Ascending aorta (tissue), 2 donors: ENCODE data around the gene TLE3. TPM values are rescaled to one million over a fixed set of nuclear protein-coding genes. Genes with fewer than 3 reads are reported as not detected.
A peak's percentile ranks its signal among the peaks of the same experiment; 100 is the strongest.

Source experiments
- DNase-seq, 2 donors: peaks; one replicate each; pipeline ENCODE4 v3.0.0-alpha.2; 2019; ENCODE audit warnings: low spot score in 2 of 2
- H3K27ac ChIP-seq, 2 donors: fragments of 200-600 bp; sonication (generic); one replicate each; pipeline ENCODE4 v1.5.1; 2016 to 2017; ENCODE audit warnings: mild to moderate bottlenecking in 1 of 2
- H3K27me3 ChIP-seq: fragments of 200-600 bp; sonication (generic); one replicate; pipeline ENCODE4 v1.5.1; 2017
- H3K36me3 ChIP-seq, 2 donors: fragments of 200-600 bp; sonication (generic); one replicate each; pipeline ENCODE4 v1.5.1; 2016
- H3K4me1 ChIP-seq, 2 donors: fragments of 200-600 bp; sonication (generic); one replicate each; pipeline ENCODE4 v1.5.1; 2016 to 2017; ENCODE audit warnings: mild to moderate bottlenecking in 1 of 2
- H3K4me3 ChIP-seq, 2 donors: fragments of 200-600 bp; sonication (generic); one replicate each; pipeline ENCODE4 v1.5.1; 2016 to 2017; ENCODE audit warnings: mild to moderate bottlenecking in 1 of 2
- H3K9me3 ChIP-seq, 2 donors: fragments of 200-600 bp; sonication (generic); one replicate each; pipeline ENCODE4 v1.5.1; 2016
- intact Hi-C: fragments of 100-400 bp; cut with DNase I; formaldehyde crosslinking; loops from one replicate; pipeline ENCODE4 v1.15.1; 2023
- total RNA-seq: library from RNA; depleted of rRNA; stranded (reverse); fragments of >200 nt; gene quantifications from one replicate; pipeline ENCODE4 v1.1.0, GENCODE V29; 2016
- TF ChIP-seq, protein P1 (sequence below), 3 experiments: fragments of 200-600 bp in 2 of 3; fragments of 450-650 bp in 1 of 3; sonication (generic) in 2 of 3; IDR thresholded peaks; one replicate each; pipeline ENCODE4 v1.5.1; 2016 to 2019; ENCODE audit warnings: antibody characterized with exemption in 3 of 3, mild to moderate bottlenecking in 1 of 3, moderate library complexity in 1 of 3

The TLE3 gene
- total RNA-seq, 1 donor from 2014 or later = 76.4 TPM

DNA sequence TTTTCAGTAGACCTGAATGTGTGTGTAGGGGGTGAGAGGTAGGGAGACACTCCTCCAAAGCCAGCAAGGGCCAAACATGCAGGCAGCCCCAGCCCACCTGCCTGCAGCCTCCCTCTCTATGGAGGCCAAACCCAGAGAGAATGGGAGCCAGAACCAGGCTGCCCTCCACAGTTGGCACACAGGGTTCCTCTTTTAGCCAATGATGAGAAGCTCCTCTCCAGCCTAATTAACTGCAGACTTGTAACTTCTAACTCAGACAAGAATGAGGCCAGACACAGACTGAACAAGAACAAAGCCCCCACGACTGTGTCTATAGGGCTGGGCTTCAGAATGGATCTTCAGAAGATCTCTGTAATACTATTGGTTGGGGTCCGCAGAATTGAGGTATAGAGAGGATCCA, 12.3 kb upstream of the TLE3 start:
- intact Hi-C loops = no loop called here
- H3K4me3 ChIP-seq = no peak overlapping the region
- H3K27me3 ChIP-seq = no peaks in the 10 kb centered on the region
- H3K27ac ChIP-seq = no peak overlapping the region
- no peak for DNase-seq
- H3K4me1 ChIP-seq = peaks cover 0 to 5% of the 10 kb centered on the region in 2 donors
- no peaks in the 10 kb centered on the region for H3K36me3 ChIP-seq
- TF ChIP-seq, protein P1, sequence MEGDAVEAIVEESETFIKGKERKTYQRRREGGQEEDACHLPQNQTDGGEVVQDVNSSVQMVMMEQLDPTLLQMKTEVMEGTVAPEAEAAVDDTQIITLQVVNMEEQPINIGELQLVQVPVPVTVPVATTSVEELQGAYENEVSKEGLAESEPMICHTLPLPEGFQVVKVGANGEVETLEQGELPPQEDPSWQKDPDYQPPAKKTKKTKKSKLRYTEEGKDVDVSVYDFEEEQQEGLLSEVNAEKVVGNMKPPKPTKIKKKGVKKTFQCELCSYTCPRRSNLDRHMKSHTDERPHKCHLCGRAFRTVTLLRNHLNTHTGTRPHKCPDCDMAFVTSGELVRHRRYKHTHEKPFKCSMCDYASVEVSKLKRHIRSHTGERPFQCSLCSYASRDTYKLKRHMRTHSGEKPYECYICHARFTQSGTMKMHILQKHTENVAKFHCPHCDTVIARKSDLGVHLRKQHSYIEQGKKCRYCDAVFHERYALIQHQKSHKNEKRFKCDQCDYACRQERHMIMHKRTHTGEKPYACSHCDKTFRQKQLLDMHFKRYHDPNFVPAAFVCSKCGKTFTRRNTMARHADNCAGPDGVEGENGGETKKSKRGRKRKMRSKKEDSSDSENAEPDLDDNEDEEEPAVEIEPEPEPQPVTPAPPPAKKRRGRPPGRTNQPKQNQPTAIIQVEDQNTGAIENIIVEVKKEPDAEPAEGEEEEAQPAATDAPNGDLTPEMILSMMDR (IDR thresholded peaks at IDR 0.05) = no peak
- no peaks in the 10 kb centered on the region for H3K9me3 ChIP-seq

- no peak overlapping the region for H3K4me3 ChIP-seq
- no peak for DNase-seq
- TF ChIP-seq, protein P1 (IDR thresholded peaks at IDR 0.05) = no peak
- no peaks in the 10 kb centered on the region for H3K27me3 ChIP-seq
- H3K36me3 ChIP-seq = no peaks in the 10 kb centered on the region
- H3K9me3 ChIP-seq = no peaks in the 10 kb centered on the region
- no peak overlapping the region for H3K27ac ChIP-seq
- intact Hi-C loops = no loop called here
- H3K4me1 ChIP-seq = peaks cover 0 to 5% of the 10 kb centered on the region in 2 donors
Measured at GRCh38 chr15:70109531-70109930, 11.8 kb upstream of the TLE3 start.

GRCh38 chr15:70103880-70104626, 6.3 kb upstream of the TLE3 start:
- no peak for DNase-seq

GRCh38 chr15:70102827-70103226, 5.1 kb upstream of the TLE3 start:
- TF ChIP-seq, protein P1 (IDR thresholded peaks at IDR 0.05) = no peak
- Histone ChIP-seq H3K4me1 (peaks cover 4 to 16% of the 10 kb centered on the region in 2 donors), H3K4me3 (no peak overlapping the region), H3K27me3 (no peaks in the 10 kb centered on the region), H3K9me3 (no peaks in the 10 kb centered on the region), H3K27ac (no peak overlapping the region), H3K36me3 (no peaks in the 10 kb centered on the region)
- no peak for DNase-seq
- intact Hi-C loops = no loop called here

More at GRCh38 chr15:70103880-70104626, 6.3 kb upstream of the TLE3 start:
- H3K27ac ChIP-seq = no peak overlapping the region
- no peaks in the 10 kb centered on the region for H3K36me3 ChIP-seq
- intact Hi-C loops = no loop called here
- H3K4me3 ChIP-seq = no peak overlapping the region
- no peaks in the 10 kb centered on the region for H3K9me3 ChIP-seq
- H3K27me3 ChIP-seq = no peaks in the 10 kb centered on the region
- TF ChIP-seq, protein P1 (IDR thresholded peaks at IDR 0.05) = no peak
- H3K4me1 ChIP-seq = peaks cover 0 to 16% of the 10 kb centered on the region in 2 donors

- intact Hi-C loops = loop anchor here (2.0 kb wide), 2 partner anchors 55 to 373 kb away; no protein-coding TSS in a partner anchor
Measured at GRCh38 chr15:70101459-70102113, 3.9 kb upstream of the TLE3 start.

More at GRCh38 chr15:70101459-70102113, 3.9 kb upstream of the TLE3 start:
- Histone ChIP-seq H3K4me3 (peak overlapping the region; percentile 43 to 46), H3K9me3 (no peaks in the 10 kb centered on the region), H3K36me3 (no peaks in the 10 kb centered on the region), H3K27me3 (no peaks in the 10 kb centered on the region), H3K27ac (no peak overlapping the region), H3K4me1 (peaks cover 4 to 16% of the 10 kb centered on the region in 2 donors)
- DNase-seq = peak in 1 of 2 donors; percentile 68
- TF ChIP-seq, protein P1 (IDR thresholded peaks at IDR 0.05) = no peak
